CD14-positive monocyte (primary cell): ENCODE results near the gene VNN1. TPM values are rescaled to one million over a fixed set of nuclear protein-coding genes. Genes with fewer than 3 reads are reported as not detected.

Experiments used
- DNase-seq, 3 donors: peaks; one replicate each; pipeline ENCODE4 v3.0.0-alpha.2; 2011 to 2022
- H2AFZ ChIP-seq: 2 replicates; pipeline ENCODE4 v1.6.0; 2012; ENCODE audit warnings: mild to moderate bottlenecking, low read depth, low read length, inconsistent platforms; ENCODE audit not compliant: insufficient read depth, poor library complexity, severe bottlenecking
- H3K27ac ChIP-seq, 2 donors: 1 replicate in 1 of 2; 2 replicates in 1 of 2; pipeline ENCODE4 v1.5.1; 2012 to 2013; ENCODE audit warnings: low read length in 2 of 2, control low read depth in 1 of 2, inconsistent platforms in 1 of 2, low read depth in 1 of 2, mild to moderate bottlenecking in 1 of 2
- H3K27me3 ChIP-seq, 2 donors: one replicate each; pipeline versions ENCODE4 v1.6.0 to v1.6.1; 2011 to 2013; ENCODE audit warnings: low read length in 2 of 2; ENCODE audit not compliant: control insufficient read depth in 2 of 2, insufficient read depth in 2 of 2
- H3K36me3 ChIP-seq, 2 donors: replicated peaks in 1 of 2; 1 replicate in 1 of 2; 2 replicates in 1 of 2; pipeline versions ENCODE4 v1.5.1 to v1.6.1; 2012 to 2013; ENCODE audit warnings: low read length in 2 of 2, control low read depth in 1 of 2, inconsistent platforms in 1 of 2, mild to moderate bottlenecking in 1 of 2; ENCODE audit not compliant: insufficient read depth in 2 of 2, control insufficient read depth in 1 of 2
- H3K4me1 ChIP-seq, 2 donors: 1 replicate in 1 of 2; 2 replicates in 1 of 2; pipeline versions ENCODE4 v1.5.1 to v1.6.1; 2012 to 2013; ENCODE audit warnings: low read length in 2 of 2, control low read depth in 1 of 2, inconsistent platforms in 1 of 2, mild to moderate bottlenecking in 1 of 2, moderate library complexity in 1 of 2; ENCODE audit not compliant: insufficient read depth in 2 of 2, control insufficient read depth in 1 of 2
- H3K4me2 ChIP-seq: replicated peaks from 2 replicates; pipeline ENCODE3; 2012; ENCODE audit warnings: low read length, moderate library complexity, mild to moderate bottlenecking; ENCODE audit not compliant: poor library complexity, severe bottlenecking; ENCODE audit errors: extremely low read depth
- H3K4me3 ChIP-seq, 3 experiments: fragments of 200-600 bp in 1 of 3; sonication (generic) in 1 of 3; replicated peaks in 1 of 3; 1 replicate in 2 of 3; 2 replicates in 1 of 3; pipeline ENCODE4 v1.5.1; 2011 to 2013; ENCODE audit warnings: low read length in 3 of 3, mild to moderate bottlenecking in 3 of 3, control low read depth in 2 of 3, low read depth in 2 of 3, inconsistent platforms in 1 of 3, moderate library complexity in 1 of 3
- H3K79me2 ChIP-seq: 2 replicates; pipeline ENCODE4 v1.6.0; 2012; ENCODE audit warnings: mild to moderate bottlenecking, control low read depth, inconsistent platforms, low read length, moderate library complexity; ENCODE audit not compliant: insufficient read depth
- H3K9ac ChIP-seq: 2 replicates; pipeline ENCODE4 v1.6.0; 2017; ENCODE audit warnings: low read length, mild to moderate bottlenecking; ENCODE audit not compliant: insufficient read depth, poor library complexity, severe bottlenecking
- H3K9me3 ChIP-seq, 2 donors: replicated peaks in 1 of 2; 1 replicate in 1 of 2; 2 replicates in 1 of 2; pipeline versions ENCODE4 v1.5.1 to v1.6.1; 2012 to 2013; ENCODE audit warnings: low read length in 2 of 2, control low read depth in 1 of 2; ENCODE audit not compliant: control insufficient read depth in 1 of 2, insufficient read depth in 1 of 2
- H4K20me1 ChIP-seq: 2 replicates; pipeline ENCODE4 v1.6.0; 2012; ENCODE audit warnings: mild to moderate bottlenecking, low read length, control low read depth, moderate library complexity; ENCODE audit not compliant: insufficient read depth
- H3K27ac Mint-ChIP-seq, 7 donors: one replicate each; pipeline ENCODE4 v1.8.0; 2020; ENCODE audit warnings: mild to moderate bottlenecking in 7 of 7, mixed read lengths in 7 of 7, moderate library complexity in 6 of 7, inconsistent platforms in 2 of 7
- H3K27me3 Mint-ChIP-seq, 3 donors: one replicate each; pipeline ENCODE4 v1.8.0; 2021 to 2022; ENCODE audit warnings: low read depth in 3 of 3, mild to moderate bottlenecking in 3 of 3, mixed read lengths in 3 of 3, moderate library complexity in 3 of 3, inconsistent platforms in 1 of 3
- H3K36me3 Mint-ChIP-seq, 2 donors: one replicate each; pipeline ENCODE4 v1.8.0; 2020; ENCODE audit warnings: mixed read lengths in 2 of 2, inconsistent platforms in 1 of 2, mild to moderate bottlenecking in 1 of 2
- H3K4me1 Mint-ChIP-seq: one replicate; pipeline ENCODE4 v1.8.0; 2020; ENCODE audit warnings: mild to moderate bottlenecking, mixed read lengths
- H3K4me3 Mint-ChIP-seq, 2 donors: one replicate each; pipeline ENCODE4 v1.8.0; 2020; ENCODE audit warnings: mild to moderate bottlenecking in 2 of 2, mixed read lengths in 2 of 2, moderate library complexity in 1 of 2
- H3K9me3 Mint-ChIP-seq, 7 donors: one replicate each; pipeline ENCODE4 v1.8.0; 2020 to 2022; ENCODE audit warnings: mixed read lengths in 7 of 7, mild to moderate bottlenecking in 6 of 7, moderate library complexity in 6 of 7, inconsistent platforms in 2 of 7
- WGBS: methylation state at CpG from one replicate; pipeline ENCODE4 v1.1.5; 2013; ENCODE audit warnings: missing lambda C conversion rate; ENCODE audit not compliant: insufficient coverage; 5-methylcytosine and 5-hydroxymethylcytosine counted together
- intact Hi-C, 2 donors: fragments of 100-400 bp; cut with micrococcal nuclease; formaldehyde crosslinking; loops; one replicate each; pipeline versions ENCODE4 v1.15.0 to v1.15.1; 2023
- polyA plus RNA-seq, 3 donors: library from polyadenylated mRNA; depleted of rRNA in 1 of 3; unstranded in 2 of 3; stranded (reverse) in 1 of 3; fragments of 300-500 nt in 2 of 3; fragments of >200 nt in 1 of 3; fragmentation: Illumina TruSeq in 2 of 3; gene quantifications; 1 replicate in 2 of 3; 2 replicates in 1 of 3; pipeline ENCODE4 v1.2.3, GENCODE V29; 2012 to 2021
- TF ChIP-seq, protein P1 (sequence below): fragments of 200-600 bp; IDR thresholded peaks from one replicate; pipeline ENCODE4 v1.8.0; 2022; ENCODE audit warnings: antibody characterized with exemption, mild to moderate bottlenecking

The VNN1 gene
- polyA plus RNA-seq, 3 donors = 7.9 to 61.2 (median 47.9) TPM

- no peaks in the 10 kb centered on the region for H3K79me2 ChIP-seq
- peaks cover 0 to 2% (median 0%) of the 10 kb centered on the region in 7 donors for H3K9me3 Mint-ChIP-seq
- H3K4me1 Mint-ChIP-seq = no peaks in the 10 kb centered on the region
- no peaks in the 10 kb centered on the region for H4K20me1 ChIP-seq
- no peak overlapping the region for H3K4me3 ChIP-seq
- H2AFZ ChIP-seq = no peak overlapping the region
- no peak overlapping the region for H3K9ac ChIP-seq
- no peaks in the 10 kb centered on the region for H3K36me3 Mint-ChIP-seq
- H3K36me3 ChIP-seq = no peaks in the 10 kb centered on the region
- TF ChIP-seq, protein P1, sequence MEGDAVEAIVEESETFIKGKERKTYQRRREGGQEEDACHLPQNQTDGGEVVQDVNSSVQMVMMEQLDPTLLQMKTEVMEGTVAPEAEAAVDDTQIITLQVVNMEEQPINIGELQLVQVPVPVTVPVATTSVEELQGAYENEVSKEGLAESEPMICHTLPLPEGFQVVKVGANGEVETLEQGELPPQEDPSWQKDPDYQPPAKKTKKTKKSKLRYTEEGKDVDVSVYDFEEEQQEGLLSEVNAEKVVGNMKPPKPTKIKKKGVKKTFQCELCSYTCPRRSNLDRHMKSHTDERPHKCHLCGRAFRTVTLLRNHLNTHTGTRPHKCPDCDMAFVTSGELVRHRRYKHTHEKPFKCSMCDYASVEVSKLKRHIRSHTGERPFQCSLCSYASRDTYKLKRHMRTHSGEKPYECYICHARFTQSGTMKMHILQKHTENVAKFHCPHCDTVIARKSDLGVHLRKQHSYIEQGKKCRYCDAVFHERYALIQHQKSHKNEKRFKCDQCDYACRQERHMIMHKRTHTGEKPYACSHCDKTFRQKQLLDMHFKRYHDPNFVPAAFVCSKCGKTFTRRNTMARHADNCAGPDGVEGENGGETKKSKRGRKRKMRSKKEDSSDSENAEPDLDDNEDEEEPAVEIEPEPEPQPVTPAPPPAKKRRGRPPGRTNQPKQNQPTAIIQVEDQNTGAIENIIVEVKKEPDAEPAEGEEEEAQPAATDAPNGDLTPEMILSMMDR = no peak
- H3K27me3 ChIP-seq = no peaks in the 10 kb centered on the region
- no peak overlapping the region for H3K4me3 Mint-ChIP-seq
- H3K9me3 ChIP-seq = no peaks in the 10 kb centered on the region
- peaks cover 0 to 5% (median 2%) of the 10 kb centered on the region in 3 donors for H3K27me3 Mint-ChIP-seq
- no peak overlapping the region for H3K4me2 ChIP-seq
- no peak overlapping the region for H3K27ac ChIP-seq
- H3K27ac Mint-ChIP-seq = no peak overlapping the region
- H3K4me1 ChIP-seq = no peaks in the 10 kb centered on the region
- intact Hi-C loops = loop anchor here (5.0 to 10.0 kb wide), 2 partner anchors 148 to 150 kb away; partner anchors contain the start of genes RPS12 (in 1 of the 2) and STX7 (in 1 of the 2)
- DNase-seq = no peak
- 88% methylated on average over 1 of the region's 1 CpG for WGBS
Observed at GRCh38 chr6:132664309-132665034, 49.4 kb downstream of the VNN1 start.

DNA sequence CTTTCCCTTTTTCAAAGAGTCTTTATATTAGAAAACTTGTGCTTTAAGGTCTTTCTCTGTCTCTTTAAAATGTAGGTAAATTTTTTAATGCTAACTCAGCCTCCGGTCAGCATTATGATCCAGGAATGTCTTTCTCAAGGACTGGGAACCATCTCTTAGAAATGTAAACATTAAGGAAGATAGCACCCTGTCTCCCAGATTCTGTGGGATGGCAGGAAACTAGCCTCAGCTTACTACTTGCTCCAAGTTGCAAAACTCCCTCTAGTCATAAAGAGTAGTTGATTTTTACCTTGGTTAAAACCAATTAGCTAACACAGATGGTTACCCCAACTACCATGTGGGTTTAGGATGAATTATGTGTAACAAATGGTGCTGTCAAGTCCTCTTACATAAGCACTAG lies 50.2 kb downstream of the VNN1 start:
- Histone ChIP-seq H3K4me3 (no peak overlapping the region), H3K79me2 (no peaks in the 10 kb centered on the region), H2AFZ (no peak overlapping the region), H3K27me3 (no peaks in the 10 kb centered on the region), H3K9ac (no peak overlapping the region), H3K4me1 (no peaks in the 10 kb centered on the region), H4K20me1 (no peaks in the 10 kb centered on the region), H3K36me3 (no peaks in the 10 kb centered on the region), H3K27ac (no peak overlapping the region), H3K4me2 (no peak overlapping the region), H3K9me3 (no peaks in the 10 kb centered on the region)
- WGBS = no CpG with 5 or more reads among the region's 1 CpG
- TF ChIP-seq, protein P1 = no peak
- intact Hi-C loops = loop anchor here in 1 of 2 donors (10.0 kb wide), 1 partner anchor 149 kb away; the partner anchor contains the start of gene STX7
- Mint-ChIP-seq H3K27me3 (peaks cover 0 to 5% (median 2%) of the 10 kb centered on the region in 3 donors), H3K4me1 (no peaks in the 10 kb centered on the region), H3K9me3 (peaks cover 0 to 2% (median 0%) of the 10 kb centered on the region in 7 donors), H3K36me3 (no peaks in the 10 kb centered on the region), H3K4me3 (no peak overlapping the region), H3K27ac (no peak overlapping the region)
- DNase-seq = no peak
